NK-92 (cell line): ENCODE data around the gene SLC16A7.
"Not testable (repeated sequence)": the region's sequence is repeated elsewhere in the genome, so short reads cannot be mapped to it uniquely, and the experiment has no call there.

ENCODE experiments used
- DNase-seq: peaks from one replicate; lab custom pipeline; 2025; ENCODE audit not compliant: unreplicated experiment; lab: John Stamatoyannopoulos, UW

The SLC16A7 gene

GRCh38 chr12:59595883-59596540, at the start of gene SLC16A7:
TSS of gene SLC16A7 (plus strand) at chr12:59596029. CDS start at chr12:59704802, 108,773 bp downstream.
- DNase-seq = peak; percentile 17

GRCh38 chr12:59548930-59549329, 46.9 kb upstream of the SLC16A7 start:
- no peak for DNase-seq

GRCh38 chr12:59559696-59560095, 36.1 kb upstream of the SLC16A7 start:
- no peak for DNase-seq

- DNase-seq = no peak
Observed at GRCh38 chr12:59570145-59570544, 25.7 kb upstream of the SLC16A7 start.

GRCh38 chr12:59574406-59574805, 21.4 kb upstream of the SLC16A7 start:
- no peak for DNase-seq

- DNase-seq = no peak
Observed at GRCh38 chr12:59575826-59576225, 20.0 kb upstream of the SLC16A7 start.

- no peak for DNase-seq
Observed at GRCh38 chr12:59578254-59578653, 17.6 kb upstream of the SLC16A7 start.

- no peak for DNase-seq
Observed at GRCh38 chr12:59579631-59580030, 16.2 kb upstream of the SLC16A7 start.

- no peak for DNase-seq
Observed at GRCh38 chr12:59580050-59580449, 15.8 kb upstream of the SLC16A7 start.

- no peak for DNase-seq
Observed at GRCh38 chr12:59583003-59583712, 12.7 kb upstream of the SLC16A7 start.

GRCh38 chr12:59587710-59588109, 8.1 kb upstream of the SLC16A7 start:
- DNase-seq = no peak

GRCh38 chr12:59593761-59594160, 2.1 kb upstream of the SLC16A7 start:
- no peak for DNase-seq

GRCh38 chr12:59594943-59595500, 807 bp upstream of the SLC16A7 start:
- no peak for DNase-seq

- no peak for DNase-seq
Observed at GRCh38 chr12:59595565-59595882, 305 bp upstream of the SLC16A7 start.

- no peak for DNase-seq
Observed at GRCh38 chr12:59597385-59597781, 1.6 kb downstream of the SLC16A7 start.

GRCh38 chr12:59600171-59600570, 4.3 kb downstream of the SLC16A7 start:
- no peak for DNase-seq

- DNase-seq = no peak
Observed at GRCh38 chr12:59603754-59604153, 7.9 kb downstream of the SLC16A7 start.

GRCh38 chr12:59612823-59613434, 17.1 kb downstream of the SLC16A7 start:
- not testable (repeated sequence) for DNase-seq

- no peak for DNase-seq
Observed at GRCh38 chr12:59615392-59616165, 19.8 kb downstream of the SLC16A7 start.

- no peak for DNase-seq
Observed at GRCh38 chr12:59619461-59620240, 23.8 kb downstream of the SLC16A7 start.

GRCh38 chr12:59620326-59620725, 24.5 kb downstream of the SLC16A7 start:
- no peak for DNase-seq
